ENCODE results near the gene NKAIN2. TPM values are rescaled to one million over a fixed set of nuclear protein-coding genes. Genes with fewer than 3 reads are reported as not detected.
A peak's percentile ranks its signal among the peaks of the same experiment; 100 is the strongest.
"Not testable (repeated sequence)": the region's sequence is repeated elsewhere in the genome, so short reads cannot be mapped to it uniquely, and the experiment has no call there.

NKAIN2 gene
- total RNA-seq, 1 experiment from 2014 or later, result 2.5 TPM

GRCh38 chr6:123994891-123995635 lies 191.4 kb downstream of the NKAIN2 start:
- no peak for DNase-seq (ENCODE audit: low read depth)
- in situ Hi-C loops (cut with HindIII; ENCODE audit: low pct_unique_long_range_greater_than_20kb, low sequenced_read_pairs), result no loop called here

DNA sequence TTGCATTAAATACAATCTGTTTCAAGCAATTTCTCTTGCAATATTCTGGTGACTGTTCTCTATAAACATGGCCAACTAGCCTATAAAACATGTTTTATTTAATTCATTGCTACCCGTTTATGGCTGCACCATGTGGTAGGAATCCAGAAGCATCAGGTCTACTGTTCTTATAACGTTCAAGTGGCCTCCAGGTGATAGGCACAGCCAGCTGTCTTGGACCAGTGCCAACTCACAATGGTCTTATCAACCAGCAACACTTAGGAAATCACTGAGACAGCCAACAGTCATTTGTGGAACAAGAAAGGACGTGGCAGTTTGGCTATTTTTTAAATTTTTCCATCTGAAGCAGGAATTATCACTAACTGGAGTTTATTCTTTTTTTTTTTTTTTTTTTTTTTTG lies 193.6 kb downstream of the NKAIN2 start:
- in situ Hi-C loops (cut with HindIII; ENCODE audit: low pct_unique_long_range_greater_than_20kb, low sequenced_read_pairs), result no loop called here
- DNase-seq (ENCODE audit: low read depth), result no peak

DNA sequence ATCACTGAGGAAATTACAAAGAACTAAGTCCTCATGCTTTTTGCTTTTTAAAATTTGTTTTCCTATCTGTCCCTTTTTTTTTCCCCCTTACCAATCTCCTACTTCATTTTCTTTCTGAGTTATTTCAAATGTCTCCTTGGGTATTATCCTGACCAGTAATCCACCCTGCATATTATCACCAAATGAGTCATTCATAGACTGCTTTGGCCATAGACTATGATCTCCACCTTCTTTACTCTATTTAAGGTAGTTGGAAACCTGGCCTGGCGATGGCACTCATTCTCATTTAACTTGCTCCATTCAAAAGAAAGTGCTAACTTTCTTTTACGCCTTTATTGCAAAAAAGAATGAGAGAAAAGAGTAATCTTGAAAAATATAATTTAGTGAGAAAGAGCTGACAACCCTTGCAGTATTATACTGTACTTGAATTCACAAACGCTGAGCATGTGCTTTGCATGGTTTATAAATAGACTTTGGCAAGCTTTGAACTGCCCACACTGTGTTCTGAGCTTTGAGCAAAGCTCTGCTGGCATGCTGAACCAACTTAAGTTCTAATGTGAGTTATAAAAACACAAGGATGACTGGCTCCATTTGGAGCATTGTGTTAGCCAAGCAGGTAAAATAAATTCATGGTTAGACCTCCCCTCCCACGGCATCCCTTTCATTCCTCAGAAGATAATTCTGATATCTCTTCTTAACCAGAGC lies 198.9 kb downstream of the NKAIN2 start:
- DNase-seq (ENCODE audit: low read depth), result no peak
- in situ Hi-C loops (cut with HindIII; ENCODE audit: low pct_unique_long_range_greater_than_20kb, low sequenced_read_pairs), result no loop called here

DNA sequence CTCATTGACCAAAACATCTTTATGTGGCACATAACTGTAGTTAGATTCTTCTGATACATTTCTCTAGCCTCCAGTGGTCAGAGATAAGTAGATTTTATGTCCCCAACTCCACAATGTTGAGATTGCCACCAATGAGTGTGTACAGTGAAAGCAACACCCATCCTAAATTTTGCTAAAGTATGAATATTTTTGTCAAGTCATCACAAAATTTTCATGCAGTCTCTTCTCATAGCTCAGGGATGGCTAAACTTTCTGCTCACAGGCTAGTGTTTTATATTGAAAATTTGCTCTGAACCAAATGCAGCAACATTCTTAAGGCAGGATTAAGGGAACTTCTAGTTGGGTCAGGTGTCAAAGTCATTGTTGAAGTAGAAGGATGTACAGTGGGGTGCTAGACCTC lies 203.6 kb downstream of the NKAIN2 start:
- no peak for DNase-seq (ENCODE audit: low read depth)
- in situ Hi-C loops (cut with HindIII; ENCODE audit: low pct_unique_long_range_greater_than_20kb, low sequenced_read_pairs), result no loop called here

- DNase-seq (ENCODE audit: low read depth), result no peak
- in situ Hi-C loops (cut with HindIII; ENCODE audit: low pct_unique_long_range_greater_than_20kb, low sequenced_read_pairs), result no loop called here
These were observed 204.6 kb downstream of the NKAIN2 start for GRCh38 chr6:124008000-124008987.

GRCh38 chr6:124008988-124009765 lies 205.5 kb downstream of the NKAIN2 start:
- no peak for DNase-seq (ENCODE audit: low read depth)
- in situ Hi-C loops (cut with HindIII; ENCODE audit: low pct_unique_long_range_greater_than_20kb, low sequenced_read_pairs), result no loop called here

DNA sequence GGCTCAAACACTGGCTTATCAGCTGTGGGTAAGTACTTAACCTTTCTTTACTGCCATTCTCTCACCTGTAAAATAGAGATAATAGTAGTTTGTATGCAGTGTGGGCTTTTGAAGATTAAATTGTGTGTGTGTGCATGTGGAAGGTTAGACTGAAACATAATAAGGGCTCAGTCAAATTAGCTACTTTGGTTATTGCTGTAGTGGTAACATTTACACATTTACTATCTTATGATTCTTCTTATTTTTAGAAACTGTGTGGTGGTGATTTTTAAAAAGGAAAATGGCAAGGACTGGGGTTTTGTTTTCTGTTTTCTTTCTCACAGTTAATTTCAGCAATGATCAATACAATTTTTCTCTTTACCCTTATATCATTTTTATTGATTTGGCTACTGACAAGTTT lies 206.9 kb downstream of the NKAIN2 start:
- in situ Hi-C loops (cut with HindIII; ENCODE audit: low pct_unique_long_range_greater_than_20kb, low sequenced_read_pairs), result no loop called here
- no peak for DNase-seq (ENCODE audit: low read depth)

GRCh38 chr6:124011180-124011579 lies 207.5 kb downstream of the NKAIN2 start:
- in situ Hi-C loops (cut with HindIII; ENCODE audit: low pct_unique_long_range_greater_than_20kb, low sequenced_read_pairs), result no loop called here
- DNase-seq (ENCODE audit: low read depth), result no peak

GRCh38 chr6:124022051-124022450 lies 218.4 kb downstream of the NKAIN2 start:
- in situ Hi-C loops (cut with HindIII; ENCODE audit: low pct_unique_long_range_greater_than_20kb, low sequenced_read_pairs); DNase-seq (ENCODE audit: low read depth): not testable (repeated sequence)

DNA sequence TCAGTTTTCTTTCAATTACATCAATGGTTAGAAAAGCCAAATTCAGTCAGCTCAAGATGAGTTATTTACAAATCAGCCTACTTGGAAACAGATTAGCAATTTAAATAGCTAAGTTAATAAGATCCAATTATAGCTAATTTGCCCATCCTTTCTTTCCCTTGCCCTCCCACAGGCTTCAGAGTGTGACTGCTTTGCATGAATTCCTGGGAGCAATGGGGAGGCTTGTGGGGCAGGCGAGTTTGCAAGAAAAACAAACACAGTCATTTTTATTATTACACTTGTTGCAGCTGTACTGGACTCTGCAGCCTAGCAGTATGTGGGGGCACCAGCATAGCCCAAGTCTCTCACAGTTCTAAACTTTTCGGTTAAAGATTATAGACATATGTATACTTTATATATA lies 219.0 kb downstream of the NKAIN2 start:
- in situ Hi-C loops (cut with HindIII; ENCODE audit: low pct_unique_long_range_greater_than_20kb, low sequenced_read_pairs), result no loop called here
- no peak for DNase-seq (ENCODE audit: low read depth)

GRCh38 chr6:124026694-124027093 lies 223.0 kb downstream of the NKAIN2 start:
- in situ Hi-C loops (cut with HindIII; ENCODE audit: low pct_unique_long_range_greater_than_20kb, low sequenced_read_pairs), result no loop called here

DNA sequence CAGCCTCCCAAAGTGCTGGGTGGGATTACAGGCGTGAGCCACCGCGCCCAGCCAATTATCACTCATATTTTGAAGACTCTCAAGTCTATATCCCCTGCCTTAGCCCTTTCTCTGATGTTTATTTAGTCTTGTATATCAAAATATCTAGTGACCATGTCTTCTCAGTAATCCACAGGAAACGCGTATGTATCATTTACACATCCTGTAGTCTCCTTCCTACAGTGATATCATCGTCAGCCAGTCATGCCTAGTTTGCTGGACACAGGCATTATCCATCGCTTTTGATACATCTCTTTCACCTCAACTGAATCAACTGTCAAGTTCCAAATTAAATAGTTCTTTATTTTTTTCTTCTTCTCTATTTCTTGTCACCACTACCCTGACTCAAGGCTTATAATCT lies 223.7 kb downstream of the NKAIN2 start:
- in situ Hi-C loops (cut with HindIII; ENCODE audit: low pct_unique_long_range_greater_than_20kb, low sequenced_read_pairs), result no loop called here
- no peak for DNase-seq (ENCODE audit: low read depth)

More at GRCh38 chr6:124026694-124027093, 223.0 kb downstream of the NKAIN2 start:
- no peak for DNase-seq (ENCODE audit: low read depth)

GRCh38 chr6:124028117-124028516 lies 224.5 kb downstream of the NKAIN2 start:
- in situ Hi-C loops (cut with HindIII; ENCODE audit: low pct_unique_long_range_greater_than_20kb, low sequenced_read_pairs), result no loop called here

DNA sequence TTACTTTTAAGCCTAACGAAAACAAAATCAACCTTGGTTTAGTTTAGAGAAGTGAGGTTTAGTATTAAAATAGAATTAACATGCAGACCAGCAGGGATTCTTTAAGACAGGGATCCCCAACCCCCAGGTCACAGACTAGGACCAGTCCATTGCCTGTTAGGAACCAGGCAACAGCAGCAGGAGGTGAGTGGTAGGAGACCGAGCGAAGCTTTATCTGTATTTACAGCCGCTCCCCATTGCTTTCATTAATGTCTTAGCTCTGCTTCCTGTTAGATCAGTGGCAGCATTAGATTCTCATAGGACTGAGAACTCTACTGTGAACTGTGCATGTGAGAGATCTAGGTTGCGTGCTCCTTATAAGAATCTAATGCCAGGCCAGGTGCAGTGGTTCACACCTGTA lies 225.9 kb downstream of the NKAIN2 start:
- DNase-seq (ENCODE audit: low read depth), result no peak
- in situ Hi-C loops (cut with HindIII; ENCODE audit: low pct_unique_long_range_greater_than_20kb, low sequenced_read_pairs), result no loop called here

More at GRCh38 chr6:124028117-124028516, 224.5 kb downstream of the NKAIN2 start:
- no peak for DNase-seq (ENCODE audit: low read depth)

DNA sequence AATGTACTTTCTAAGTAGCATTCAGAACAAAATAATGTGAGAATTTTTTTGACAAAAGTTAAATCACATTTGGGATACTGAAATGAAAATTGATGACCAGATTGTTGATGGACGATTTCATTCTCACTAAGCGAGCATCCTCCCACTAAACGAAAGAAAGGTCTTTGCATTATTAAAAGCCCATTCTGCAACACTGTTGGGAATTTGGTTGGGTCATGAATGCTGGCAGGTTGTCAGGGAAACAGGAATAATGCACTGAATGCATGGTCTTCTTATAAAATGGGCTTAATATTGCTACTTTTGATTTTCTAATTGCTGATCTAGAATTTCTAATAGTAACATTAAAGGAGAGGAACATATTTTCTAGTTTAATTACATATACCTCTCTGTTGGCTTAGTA lies 229.8 kb downstream of the NKAIN2 start:
- in situ Hi-C loops (cut with HindIII; ENCODE audit: low pct_unique_long_range_greater_than_20kb, low sequenced_read_pairs), result no loop called here
- no peak for DNase-seq (ENCODE audit: low read depth)

DNA sequence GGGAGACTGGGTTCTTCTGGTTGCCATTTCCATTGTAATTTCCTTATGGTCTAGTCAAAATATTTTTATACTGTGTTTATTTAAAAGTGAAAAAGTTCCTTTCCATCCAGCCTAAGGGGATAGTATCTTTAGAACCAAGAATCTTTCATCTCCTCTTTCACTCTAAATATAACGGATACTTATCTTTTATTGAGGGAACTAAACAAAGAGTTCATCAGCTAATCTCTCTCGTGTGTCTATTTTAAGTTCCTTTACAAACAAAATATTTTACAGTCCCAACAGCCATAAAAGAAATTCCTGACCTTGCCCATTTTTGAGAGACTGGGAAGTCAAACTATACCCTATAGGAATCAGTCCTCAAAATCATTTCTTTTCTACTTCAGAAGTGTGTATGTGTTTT lies 232.7 kb downstream of the NKAIN2 start:
- in situ Hi-C loops (cut with HindIII; ENCODE audit: low pct_unique_long_range_greater_than_20kb, low sequenced_read_pairs), result no loop called here
- no peak for DNase-seq (ENCODE audit: low read depth)

GRCh38 chr6:124040655-124041054 lies 237.0 kb downstream of the NKAIN2 start:
- in situ Hi-C loops (cut with HindIII; ENCODE audit: low pct_unique_long_range_greater_than_20kb, low sequenced_read_pairs), result no loop called here
- DNase-seq (ENCODE audit: low read depth), result peak; percentile 16

GRCh38 chr6:124052120-124052519 lies 248.5 kb downstream of the NKAIN2 start:
- in situ Hi-C loops (cut with HindIII; ENCODE audit: low pct_unique_long_range_greater_than_20kb, low sequenced_read_pairs), result no loop called here
- DNase-seq (ENCODE audit: low read depth), result no peak
